G401 (cell line): Measurements from ENCODE around the gene SHMT1. TPM values are rescaled to one million over a fixed set of nuclear protein-coding genes. Genes with fewer than 3 reads are reported as not detected.
"Not testable (repeated sequence)": the region's sequence is repeated elsewhere in the genome, so short reads cannot be mapped to it uniquely, and the experiment has no call there.

Experiments
- DNase-seq: peaks from one replicate; pipeline ENCODE4 v3.0.0-alpha.2; 2015; ENCODE audit warnings: low spot score
- in situ Hi-C: cut with HindIII; loops from 2 replicates; pipeline ENCODE4 v1.10.0; 2016; ENCODE audit warnings: low sequenced_read_pairs, mixed read lengths
- total RNA-seq: library from RNA; depleted of rRNA; stranded (reverse); fragments of >200 nt; shearing (Covaris generic); gene quantifications from 2 replicates; pipeline ENCODE4 v1.2.3, GENCODE V29; 2014; rRNA removed

SHMT1 gene
- 71.6 and 81.5 TPM in 2 replicates for total RNA-seq

DNA sequence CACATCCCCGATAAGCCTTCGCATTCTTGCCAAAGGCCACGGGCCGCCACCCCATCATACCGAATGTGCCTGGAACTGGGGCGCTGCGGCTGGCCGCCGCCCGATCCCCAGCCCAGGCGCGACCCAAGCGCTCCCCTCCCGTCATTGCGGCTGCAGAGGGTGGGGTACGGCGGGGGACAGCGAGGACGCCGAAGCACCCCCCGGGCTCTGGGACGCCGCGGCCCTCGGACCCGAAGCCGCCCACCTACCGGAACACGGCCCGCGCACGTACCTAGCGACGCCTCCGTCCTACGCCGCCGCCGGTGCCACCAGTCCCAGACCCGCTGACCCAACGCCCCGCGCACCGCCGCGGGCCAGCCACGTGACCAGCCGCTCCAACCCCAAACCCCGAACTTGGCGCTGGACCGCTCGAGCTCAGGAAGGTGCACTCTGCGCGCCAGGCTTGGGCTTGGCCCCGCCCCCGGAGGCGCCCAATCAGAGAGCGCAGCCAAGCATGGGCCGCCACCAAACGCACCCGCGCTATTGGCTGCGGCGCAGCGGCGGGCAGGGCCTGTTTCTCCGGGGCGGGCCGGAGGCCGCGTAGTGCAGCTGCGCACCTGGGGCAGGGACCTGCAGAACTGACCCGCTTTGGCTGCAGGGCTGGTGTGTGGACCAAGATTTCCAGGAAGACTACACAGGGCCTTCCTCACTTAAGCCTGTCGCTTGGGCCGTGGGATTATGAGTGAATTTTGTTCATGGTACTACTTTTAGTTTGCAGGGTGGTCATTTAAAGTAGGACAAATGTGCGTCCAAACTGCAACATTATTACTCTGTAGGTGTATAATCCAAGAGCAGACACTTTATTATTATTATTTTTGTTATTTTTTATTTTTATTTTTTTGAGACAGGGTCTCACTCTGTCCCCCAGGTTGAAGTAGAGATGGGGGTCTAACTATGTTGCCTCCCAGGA, at the start of gene SHMT1:
TSS of gene SHMT1 (minus strand) at position 450 of the 949 bp plus-strand sequence. CDS start 7,569 bp downstream, outside the sequence.
- in situ Hi-C loops: no loop called here
- DNase-seq: peak; percentile 97

DNA sequence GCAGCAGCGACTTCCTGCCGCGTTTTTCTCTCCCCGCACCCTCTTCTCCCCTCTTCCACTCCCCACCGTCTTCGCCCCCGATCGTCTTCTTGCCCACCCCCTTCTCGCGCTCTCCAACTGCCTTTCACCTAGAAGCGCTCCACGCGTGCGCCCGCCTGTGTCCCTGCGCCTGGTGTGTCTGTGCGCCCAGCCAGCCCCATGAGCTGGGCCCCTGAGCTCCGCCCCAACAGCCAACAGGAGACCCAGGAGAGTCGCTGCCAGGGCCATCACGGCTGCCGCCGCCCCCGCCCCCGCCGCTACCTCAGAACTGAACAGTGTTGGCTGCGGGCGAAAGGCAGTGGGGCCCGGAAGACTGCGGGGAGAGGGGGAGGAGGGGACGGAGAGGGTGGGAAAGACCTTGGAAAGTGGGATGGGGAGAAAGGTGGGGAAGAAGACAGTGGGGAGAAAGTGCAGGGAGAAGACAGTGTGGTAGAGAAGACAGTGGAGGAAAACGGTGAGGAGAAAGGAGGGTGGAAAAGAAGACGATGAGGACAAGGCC, 48.7 kb upstream of the SHMT1 start:
- DNase-seq, in situ Hi-C loops: not testable (repeated sequence)

DNA sequence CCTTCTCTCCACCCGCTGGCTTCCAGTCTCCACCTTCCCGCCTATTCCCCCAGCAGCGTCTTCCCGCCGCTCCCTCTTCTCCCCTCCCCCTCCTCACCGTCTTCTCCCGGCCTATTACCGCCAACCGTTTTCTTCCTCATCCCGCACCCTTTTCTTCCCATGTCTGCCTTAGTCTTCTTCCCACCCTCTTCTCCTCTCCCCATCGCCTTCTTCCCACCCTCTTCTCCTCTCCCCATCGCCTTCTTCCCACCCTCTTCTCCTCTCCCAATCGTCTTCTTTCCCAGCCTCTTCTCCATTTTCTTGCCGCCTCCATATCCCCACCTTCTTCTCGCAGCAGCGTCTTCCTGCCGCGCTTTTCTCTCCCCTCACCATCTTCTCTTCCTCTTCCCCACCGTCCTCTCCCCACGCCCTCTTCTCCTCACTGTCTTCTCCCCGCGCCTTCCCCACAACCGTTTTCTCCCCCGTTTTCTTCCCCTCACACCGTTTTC, 48.1 kb upstream of the SHMT1 start:
- peak; percentile 46 for DNase-seq

DNA sequence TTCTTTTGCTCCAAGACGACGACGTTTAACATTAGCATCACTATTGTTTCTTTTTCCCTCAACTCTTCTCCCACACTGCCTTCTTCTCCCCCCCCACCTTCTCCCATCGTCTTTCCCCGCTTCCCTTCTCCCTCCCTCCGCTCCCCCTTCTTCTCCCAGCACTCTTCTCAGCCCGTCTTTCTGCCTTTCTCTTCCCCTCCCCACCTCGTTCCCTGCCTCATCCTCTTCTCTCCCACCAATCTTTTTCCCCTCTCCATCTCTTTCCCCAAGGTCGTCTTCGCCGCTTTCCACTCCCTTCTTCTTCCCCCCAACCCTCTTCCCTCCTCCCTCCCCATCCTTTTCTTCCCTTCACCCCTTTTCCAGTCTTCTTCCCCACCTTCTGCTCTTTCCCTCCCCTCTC, 47.4 kb upstream of the SHMT1 start:
- peak; percentile 68 for DNase-seq
- in situ Hi-C loops: not testable (repeated sequence)

More for the DNA sequence above, 48.1 kb upstream of the SHMT1 start:
- in situ Hi-C loops: not testable (repeated sequence)

DNA sequence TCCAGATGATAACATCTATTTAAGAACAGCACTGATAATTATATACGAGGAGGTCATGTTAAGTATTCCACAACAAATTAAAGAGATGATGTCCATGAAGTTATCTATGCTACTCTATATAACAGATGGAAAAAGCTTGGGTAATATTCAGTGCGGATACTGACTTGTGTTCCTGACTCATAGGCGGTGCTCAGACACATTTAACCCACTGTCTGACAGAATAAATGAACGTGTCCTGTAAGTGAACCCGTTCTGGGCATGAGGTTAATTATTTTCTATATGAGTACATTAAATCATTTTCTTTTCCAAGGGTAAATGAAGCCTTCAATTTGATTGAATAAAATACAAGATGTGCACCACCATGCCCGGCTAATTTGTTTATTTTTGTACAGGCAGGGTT, 46.0 kb upstream of the SHMT1 start:
- peak; percentile 61 for DNase-seq
- in situ Hi-C loops: not testable (repeated sequence)

DNA sequence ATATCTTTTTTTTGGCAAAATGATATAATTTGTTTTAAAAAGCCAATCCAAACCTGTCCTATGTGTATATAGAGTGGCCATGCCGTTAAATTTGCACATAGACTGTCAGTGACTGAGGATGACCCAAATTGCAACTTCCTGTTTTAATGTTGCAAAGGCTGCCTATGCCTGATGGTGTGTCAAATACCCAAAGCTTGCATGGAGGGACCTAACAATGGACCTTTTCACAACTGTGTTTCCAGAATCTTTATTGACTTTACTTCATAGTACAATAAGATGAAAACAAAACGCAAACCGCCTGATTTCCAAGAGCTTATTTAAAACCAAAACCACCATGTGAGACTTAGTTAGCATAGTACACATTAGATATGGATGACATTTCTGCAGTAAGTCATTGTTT, 45.6 kb upstream of the SHMT1 start:
- peak; percentile 66 for DNase-seq
- in situ Hi-C loops: not testable (repeated sequence)

DNA sequence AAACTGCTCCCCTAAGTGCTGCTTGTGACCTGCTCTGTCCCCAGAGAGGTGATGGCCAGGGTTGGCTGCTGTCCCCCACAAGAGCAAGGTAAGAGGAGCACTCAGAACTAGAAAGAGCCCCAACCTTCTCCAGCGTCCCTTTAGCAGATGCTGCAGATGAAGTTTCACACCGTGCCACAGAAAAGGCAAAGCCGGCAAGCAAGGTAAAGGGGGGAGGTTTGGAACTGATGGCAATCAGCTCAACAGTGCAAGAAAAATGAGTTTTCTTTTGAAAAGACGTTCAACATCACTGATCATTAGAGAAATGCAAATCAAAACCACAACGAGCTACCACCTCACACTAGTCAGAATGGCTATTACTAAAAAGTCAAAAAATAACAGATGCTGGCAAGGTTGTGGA, 40.3 kb upstream of the SHMT1 start:
- DNase-seq, in situ Hi-C loops: not testable (repeated sequence)

DNA sequence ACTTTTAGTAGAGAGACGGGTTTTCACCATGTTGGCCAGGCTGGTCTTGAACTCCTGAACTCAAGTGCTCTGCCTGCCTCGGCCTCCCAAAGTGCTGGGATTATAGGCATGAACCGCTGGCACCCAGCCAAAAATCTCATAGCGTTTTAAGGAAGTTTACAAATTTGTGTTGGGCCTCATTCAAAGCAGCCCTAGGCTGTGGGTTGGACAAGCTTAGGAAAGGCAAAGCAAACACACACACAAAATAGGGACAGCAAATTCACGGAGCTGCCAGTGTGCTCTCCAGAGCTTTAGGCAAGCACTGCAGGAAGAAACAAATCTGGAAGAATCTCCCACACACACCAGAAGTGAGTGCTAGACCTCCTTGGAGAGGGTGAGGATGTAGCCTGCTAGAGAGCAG, 39.8 kb upstream of the SHMT1 start:
- in situ Hi-C loops, DNase-seq: not testable (repeated sequence)

DNA sequence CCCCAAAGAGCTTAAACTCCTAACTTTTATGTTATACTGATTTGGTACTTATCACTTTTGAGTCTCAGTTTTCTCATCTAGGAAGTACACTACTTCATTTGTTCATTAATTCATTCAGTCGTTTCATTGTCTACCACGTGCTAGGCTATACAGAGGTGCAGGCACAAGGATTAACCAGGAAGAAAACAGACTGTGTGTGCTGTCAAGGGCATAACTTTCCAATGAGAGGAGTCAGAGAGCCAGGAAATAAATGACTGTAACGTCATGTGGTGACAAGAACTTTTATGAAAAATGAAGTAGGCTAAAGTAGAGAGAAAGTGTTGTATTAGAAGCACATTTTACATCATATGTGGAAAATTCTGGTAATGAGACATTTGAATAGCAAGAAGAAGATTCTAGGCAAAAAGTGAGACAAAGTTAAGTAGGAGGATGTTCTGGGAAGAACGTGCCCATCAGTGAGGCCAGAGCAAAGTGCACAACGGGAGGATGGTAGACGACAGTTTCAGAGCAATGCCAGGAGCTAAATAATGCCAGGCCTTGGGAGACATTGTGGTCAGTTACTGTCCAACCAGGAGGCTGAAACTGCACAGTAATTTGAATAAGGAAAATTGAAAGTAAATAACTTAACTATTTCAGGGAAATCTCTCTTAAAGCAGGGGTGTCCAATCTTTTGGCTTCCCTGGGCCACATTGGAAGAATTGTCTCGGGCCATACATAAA, 38.7 kb upstream of the SHMT1 start:
- in situ Hi-C loops, DNase-seq: not testable (repeated sequence)

DNA sequence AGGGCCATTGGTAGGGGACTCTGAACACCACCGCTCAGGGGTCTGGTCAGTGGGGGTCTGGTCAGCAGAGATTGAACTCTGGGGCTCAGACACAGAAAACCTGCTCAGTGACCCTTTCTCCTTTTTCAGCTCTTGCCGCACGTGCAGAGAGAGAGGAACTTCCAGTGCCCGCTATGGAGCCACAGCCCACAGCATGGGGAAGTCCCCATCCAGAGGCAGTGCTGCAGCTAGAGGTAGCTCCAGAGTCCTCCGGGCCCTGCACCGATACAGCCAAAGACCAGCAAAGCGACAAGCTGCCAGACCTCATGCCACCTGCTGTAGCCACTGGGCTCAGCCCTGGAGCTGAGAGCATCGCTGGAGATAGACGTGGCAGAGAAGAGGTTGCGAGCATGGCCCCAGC, 25.4 kb upstream of the SHMT1 start:
- DNase-seq, in situ Hi-C loops: not testable (repeated sequence)

DNA sequence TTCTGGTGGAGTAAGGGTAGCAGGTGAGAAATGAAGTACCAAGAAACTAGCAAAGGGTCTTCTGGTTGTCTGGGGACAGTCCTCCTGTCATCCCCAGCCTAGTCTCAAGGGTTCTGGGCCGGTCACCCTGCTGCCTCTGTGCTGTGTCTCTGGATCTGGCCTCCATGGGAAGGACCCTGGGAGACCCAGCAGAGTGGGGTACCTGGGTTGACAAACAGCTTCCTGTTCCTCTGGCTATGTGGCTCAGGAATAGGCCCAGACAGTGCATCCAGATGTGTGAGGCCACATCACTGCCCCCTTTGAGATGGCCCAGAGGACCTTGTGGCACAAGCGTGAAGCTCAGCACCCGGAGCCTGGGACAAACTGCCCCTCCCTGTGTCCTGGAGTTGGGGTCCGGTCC, 24.9 kb upstream of the SHMT1 start:
- in situ Hi-C loops, DNase-seq: not testable (repeated sequence)

DNA sequence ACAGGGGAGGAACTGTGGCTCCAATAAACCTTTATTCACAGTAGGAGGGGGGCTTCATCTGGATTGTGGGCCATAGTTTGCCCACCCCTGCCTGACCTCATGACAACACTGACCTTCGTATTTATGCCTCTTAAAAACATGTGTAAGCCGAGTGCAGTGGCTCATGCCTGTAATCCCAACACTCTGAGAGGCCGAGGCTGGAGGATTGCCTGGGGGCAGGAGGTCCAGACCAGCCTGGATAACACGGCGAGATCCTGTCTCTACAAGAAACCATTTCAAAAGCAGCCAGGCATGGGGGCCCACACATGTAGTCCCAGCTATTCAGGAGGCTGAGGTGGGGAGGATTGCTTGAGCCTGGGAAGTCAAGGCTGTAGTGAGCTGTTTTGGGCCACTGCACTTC, 24.2 kb upstream of the SHMT1 start:
- in situ Hi-C loops: not testable (repeated sequence)

DNA sequence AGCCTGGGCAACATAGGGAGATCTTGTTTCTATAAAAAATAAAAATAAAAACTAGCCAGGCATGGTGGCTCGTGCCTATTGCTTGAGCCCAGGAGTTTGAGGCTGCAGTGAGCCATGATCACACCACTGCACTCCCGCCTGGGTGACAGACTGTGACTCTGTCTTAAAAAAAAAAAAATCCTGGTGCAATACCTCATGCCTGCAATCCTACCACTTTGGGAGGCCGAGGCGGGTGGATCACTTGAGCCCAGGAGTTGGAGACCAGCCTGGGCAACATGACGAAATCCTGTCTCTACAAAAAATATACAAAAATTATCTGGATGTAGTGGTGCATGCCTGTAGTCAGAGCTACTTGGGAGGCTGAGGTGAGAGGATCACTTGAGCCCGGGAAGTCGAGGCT, 20.9 kb upstream of the SHMT1 start:
- DNase-seq, in situ Hi-C loops: not testable (repeated sequence)

More for the DNA sequence above, 24.2 kb upstream of the SHMT1 start:
- DNase-seq: not testable (repeated sequence)

DNA sequence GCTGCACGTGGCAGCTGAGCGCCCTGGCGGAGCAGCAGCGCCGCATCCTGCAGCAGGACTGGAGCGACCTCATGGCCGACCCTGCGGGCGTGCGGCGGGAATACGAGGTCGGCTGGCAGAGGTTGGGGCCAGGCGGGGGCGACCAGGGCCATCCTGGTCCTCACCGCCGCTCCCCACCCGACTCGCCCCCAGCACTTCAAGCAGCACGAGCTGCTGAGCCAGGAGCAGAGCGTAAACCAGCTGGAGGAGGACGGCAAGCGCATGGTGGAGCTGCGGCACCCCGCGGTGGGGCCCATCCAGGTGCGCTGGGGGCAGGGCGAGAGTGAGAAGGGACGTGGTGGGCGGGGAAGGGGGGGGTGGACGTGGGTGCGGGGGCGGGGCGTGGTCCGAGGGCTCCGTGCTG, 19.7 kb upstream of the SHMT1 start:
- DNase-seq, in situ Hi-C loops: not testable (repeated sequence)

DNA sequence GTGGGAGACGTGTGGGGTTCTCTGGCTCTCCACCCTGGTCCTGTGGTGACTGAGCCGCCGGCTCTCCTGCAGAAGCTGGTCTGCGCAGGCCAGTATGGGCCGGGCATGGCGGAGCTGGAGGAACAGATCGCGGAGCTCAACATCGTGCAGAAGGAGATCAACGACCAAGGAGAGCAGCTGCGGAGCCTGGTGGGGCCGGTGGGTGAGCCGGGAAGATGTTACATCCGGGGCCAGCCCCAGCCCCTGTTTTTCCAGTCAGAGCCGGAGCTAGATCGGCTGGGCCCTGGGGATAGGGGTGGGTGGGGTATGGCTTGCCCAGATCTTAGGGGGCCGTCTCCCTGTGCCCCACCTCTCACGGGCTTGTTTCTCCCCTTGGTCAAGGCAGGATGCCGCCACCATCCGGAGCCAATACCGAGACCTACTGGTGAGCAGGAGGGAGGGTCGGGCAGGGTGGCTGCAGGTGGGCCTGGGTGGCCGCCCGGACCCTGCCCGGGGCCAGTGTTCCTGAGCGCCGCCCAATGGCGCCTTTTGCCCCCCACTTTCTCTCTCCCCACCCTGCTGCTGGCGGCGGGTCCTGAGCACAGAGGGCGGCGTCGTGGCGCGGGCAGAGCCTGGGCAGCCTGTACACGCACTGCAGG, 19.2 kb upstream of the SHMT1 start:
- in situ Hi-C loops: no loop called here
- DNase-seq: no peak

DNA sequence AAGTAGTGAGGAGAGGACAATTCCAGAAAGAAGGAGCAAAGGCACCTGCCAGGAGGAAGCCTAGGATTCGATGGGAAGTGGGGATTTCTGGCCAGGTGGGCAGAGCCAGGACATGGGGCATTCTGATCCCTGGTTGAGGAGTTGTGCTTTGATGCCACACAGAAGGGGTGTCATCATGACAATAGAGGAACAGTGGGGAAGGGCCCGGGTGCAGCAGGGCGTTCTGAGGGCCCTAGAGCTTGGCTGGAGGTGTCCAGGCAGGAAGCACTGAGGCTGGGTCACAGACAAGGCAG, 18.5 kb upstream of the SHMT1 start:
- in situ Hi-C loops: no loop called here
- DNase-seq: no peak

DNA sequence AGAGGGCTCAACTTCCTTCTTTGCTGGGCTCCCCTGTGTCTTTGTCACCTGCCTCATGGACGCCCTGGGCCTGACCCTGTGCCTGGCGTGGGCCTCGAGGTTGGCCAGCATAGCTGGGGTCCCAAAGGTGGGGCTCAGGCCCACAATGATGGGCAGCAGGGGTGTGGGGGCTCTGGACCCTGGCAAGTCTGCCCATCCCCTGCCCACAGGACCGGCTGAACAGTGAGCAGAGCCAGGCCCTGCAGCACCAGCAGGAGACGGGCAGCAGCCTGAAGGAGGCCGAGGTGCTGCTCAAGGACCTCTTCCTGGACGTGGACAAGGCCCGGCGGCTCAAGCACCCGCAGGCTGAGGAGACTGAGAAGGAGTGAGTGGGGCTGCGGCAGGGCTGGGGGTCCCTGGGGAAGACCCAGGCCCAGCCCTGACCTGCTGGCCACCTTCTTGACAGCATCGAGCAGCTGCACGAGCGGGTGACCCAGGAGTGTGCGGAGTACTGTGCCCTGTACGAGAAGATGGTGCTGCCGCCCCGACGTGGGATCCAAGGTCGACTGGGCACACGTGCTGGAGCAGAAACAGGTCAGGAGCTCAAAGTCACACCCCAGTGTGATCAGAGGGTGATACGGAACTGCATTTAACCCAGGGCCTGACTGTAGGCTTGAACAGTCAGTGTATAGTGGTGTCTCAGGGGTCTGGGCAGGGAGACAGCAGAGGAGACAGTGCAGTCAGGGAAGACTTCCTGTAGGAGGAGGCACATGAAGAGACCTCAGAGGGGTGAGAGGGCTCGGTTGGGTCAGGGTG, 18.0 kb upstream of the SHMT1 start:
- in situ Hi-C loops: no loop called here
- no peak for DNase-seq

DNA sequence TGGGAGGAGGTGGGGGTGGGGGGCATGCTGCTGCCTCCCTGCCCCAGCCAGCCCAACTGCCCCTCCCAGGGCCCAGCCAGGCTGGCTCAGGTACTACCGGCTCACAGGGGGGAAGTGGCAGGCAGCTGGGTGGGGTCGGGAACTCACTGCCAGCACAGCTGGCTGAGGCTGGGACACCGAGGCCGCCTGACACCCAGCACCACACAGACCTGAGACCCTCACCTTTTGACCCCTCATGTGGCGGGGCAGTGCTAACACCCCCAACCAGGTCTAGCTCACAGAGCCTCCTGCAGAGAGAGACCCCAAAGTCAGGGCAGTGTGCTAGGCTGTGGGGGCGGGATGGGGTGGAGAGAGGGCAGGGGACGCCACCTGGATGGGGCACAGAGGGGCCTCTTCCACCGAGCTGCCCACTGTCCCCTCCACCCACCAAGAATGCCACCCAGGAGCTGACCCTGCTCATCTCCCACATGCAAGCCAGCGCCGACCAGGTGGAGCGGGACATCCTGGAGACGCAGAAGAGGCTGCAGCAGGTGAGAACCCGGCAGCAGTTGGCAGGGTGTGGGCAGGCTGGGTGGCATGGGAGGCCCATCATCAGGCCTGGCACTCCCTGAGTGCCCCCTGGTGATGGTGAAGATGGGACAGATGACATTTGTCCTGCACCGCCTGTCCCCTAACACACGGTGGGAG, 17.3 kb upstream of the SHMT1 start:
- no peak for DNase-seq
- in situ Hi-C loops: no loop called here
